Measurements from ENCODE around the gene GNRHR.
A peak's percentile ranks its signal among the peaks of the same experiment; 100 is the strongest.

Gene GNRHR

DNA sequence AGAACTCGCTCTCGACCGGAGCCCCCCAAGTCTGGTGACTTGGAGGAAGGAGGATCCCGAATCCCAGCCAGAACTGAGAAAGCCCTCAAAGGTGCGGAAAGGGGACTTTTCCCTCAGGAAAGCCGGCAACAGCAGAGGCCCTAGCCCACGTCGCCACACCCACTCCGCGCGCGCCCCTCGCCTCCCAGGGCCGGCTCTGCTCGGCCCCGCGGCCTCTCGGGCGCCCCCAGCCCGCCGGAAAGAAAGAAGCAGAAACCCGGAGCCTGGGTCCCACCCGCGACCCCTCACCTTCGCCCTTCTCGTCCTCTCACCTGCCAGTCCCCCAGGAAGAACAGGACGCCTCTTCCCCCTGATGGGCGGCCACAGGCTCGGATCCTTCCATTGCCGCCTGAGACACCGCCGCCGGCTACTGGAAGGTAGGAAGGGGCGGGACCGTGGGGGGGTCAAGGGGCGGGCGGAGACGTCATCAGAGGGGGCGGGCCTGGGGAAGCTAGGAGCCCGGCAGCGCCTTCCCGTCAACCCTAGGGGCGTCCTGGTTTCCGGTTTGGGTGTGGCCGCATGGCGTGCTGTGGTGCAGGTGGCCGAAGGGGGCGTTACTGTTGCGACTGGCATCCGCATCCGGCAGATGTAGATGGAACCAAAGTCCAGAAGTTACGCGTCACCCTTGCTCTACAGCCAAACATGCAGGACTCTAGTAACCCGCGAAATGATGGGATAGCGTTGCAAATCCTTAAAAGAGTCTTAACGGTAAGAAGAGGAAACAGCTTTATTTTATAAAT is 53.3 kb downstream of the GNRHR start, which contains the start of gene UBA6:
Gene UBA6 (minus strand): TSS at position 418 of the 779 bp plus-strand sequence. CDS start 36 bp downstream, at position 382.
- Histone ChIP-seq H3K27ac (ENCODE audit: low read length) (no peak within 1 kb of the TSS), H3K9me3 (ENCODE audit: control insufficient read depth, insufficient read depth, low read length) (no peaks in the 10 kb centered on the region), H3K4me1 (ENCODE audit: control insufficient read depth, insufficient read depth, low read length) (no peaks in the 10 kb centered on the region; the same call in 1 of the 2 replicates), H3K4me3 (ENCODE audit: low read length) (peak within 1 kb of the TSS; percentile 89), H3K36me3 (ENCODE audit: control insufficient read depth, insufficient read depth, low read length) (no peaks in the 10 kb centered on the region; the same call in 1 of the 2 replicates), H3K27me3 (ENCODE audit: control insufficient read depth, insufficient read depth, low read length) (no peaks in the 10 kb centered on the region)
- WGBS (ENCODE audit: insufficient coverage, insufficient read length): no CpG with 5 or more reads among the region's 57 CpGs
- DNase-seq (ENCODE audit: low read depth, low spot score): peak; percentile 91

GRCh38 chr4:67700116-67700737 is 54.0 kb downstream of the GNRHR start:
- no peak for DNase-seq (ENCODE audit: low read depth, low spot score)
- H3K4me1 ChIP-seq (ENCODE audit: control insufficient read depth, insufficient read depth, low read length): no peaks in the 10 kb centered on the region; the same call in 1 of the 2 replicates
- no CpG with 5 or more reads among the region's 11 CpGs for WGBS (ENCODE audit: insufficient coverage, insufficient read length)
- no peak overlapping the region for H3K27ac ChIP-seq (ENCODE audit: low read length)
- H3K27me3 ChIP-seq (ENCODE audit: control insufficient read depth, insufficient read depth, low read length): no peaks in the 10 kb centered on the region
- no peaks in the 10 kb centered on the region; the same call in 1 of the 2 replicates for H3K36me3 ChIP-seq (ENCODE audit: control insufficient read depth, insufficient read depth, low read length)
- H3K9me3 ChIP-seq (ENCODE audit: control insufficient read depth, insufficient read depth, low read length): no peaks in the 10 kb centered on the region
- H3K4me3 ChIP-seq (ENCODE audit: low read length): peak overlapping the region; percentile 89; the same call in 1 of the 2 replicates

- no peak overlapping the region for H3K4me3 ChIP-seq (ENCODE audit: low read length)
- H3K27me3 ChIP-seq (ENCODE audit: control insufficient read depth, insufficient read depth, low read length): no peaks in the 10 kb centered on the region
- no peaks in the 10 kb centered on the region; the same call in 1 of the 2 replicates for H3K36me3 ChIP-seq (ENCODE audit: control insufficient read depth, insufficient read depth, low read length)
- DNase-seq (ENCODE audit: low read depth, low spot score): no peak
- H3K4me1 ChIP-seq (ENCODE audit: control insufficient read depth, insufficient read depth, low read length): no peaks in the 10 kb centered on the region; the same call in 1 of the 2 replicates
- no peak overlapping the region for H3K27ac ChIP-seq (ENCODE audit: low read length)
- WGBS (ENCODE audit: insufficient coverage, insufficient read length): no CpG with 5 or more reads among the region's 18 CpGs
- H3K9me3 ChIP-seq (ENCODE audit: control insufficient read depth, insufficient read depth, low read length): no peaks in the 10 kb centered on the region
Measured at GRCh38 chr4:67699603-67700002, 54.6 kb downstream of the GNRHR start.

DNA sequence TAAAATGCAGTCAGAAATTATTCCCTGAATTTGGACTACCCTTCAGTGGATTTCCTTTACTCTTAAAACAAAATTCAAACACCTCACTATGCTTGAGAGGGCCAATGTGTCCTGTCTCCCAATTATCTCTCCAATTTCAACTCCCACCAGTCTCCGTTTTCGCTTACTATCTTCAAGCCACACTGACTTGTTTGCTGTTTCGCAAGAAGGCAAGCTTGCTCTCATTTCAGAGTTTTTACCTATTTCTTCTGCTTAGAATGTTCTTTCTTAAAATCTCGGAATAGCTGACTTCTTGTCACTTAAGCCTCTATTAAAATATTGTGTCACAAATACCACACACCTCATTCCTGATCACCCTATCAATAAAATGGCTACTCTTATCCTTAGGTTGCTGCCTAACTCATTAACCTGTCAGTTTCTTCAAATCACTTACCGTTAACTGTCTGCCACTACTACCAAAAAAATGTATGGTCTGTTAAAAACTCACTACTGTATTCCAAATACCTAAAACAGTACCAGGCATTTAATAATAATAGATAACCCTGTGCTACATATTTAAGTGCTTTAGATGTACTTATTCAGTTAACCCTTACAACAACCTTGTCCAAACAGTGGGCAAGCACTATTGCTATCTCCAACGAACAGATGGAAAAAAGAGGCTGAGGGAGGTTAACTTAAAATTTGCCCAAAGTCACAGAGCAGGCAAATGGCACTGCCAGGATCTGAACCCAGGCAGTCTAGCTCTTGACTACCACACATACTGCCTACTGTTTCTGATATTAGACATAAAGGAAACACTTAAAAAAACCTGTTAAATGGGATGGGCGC is 56.1 kb downstream of the GNRHR start:
- Histone ChIP-seq H3K36me3 (ENCODE audit: control insufficient read depth, insufficient read depth, low read length) (no peaks in the 10 kb centered on the region; the same call in 1 of the 2 replicates), H3K9me3 (ENCODE audit: control insufficient read depth, insufficient read depth, low read length) (no peaks in the 10 kb centered on the region), H3K27me3 (ENCODE audit: control insufficient read depth, insufficient read depth, low read length) (no peaks in the 10 kb centered on the region), H3K4me3 (ENCODE audit: low read length) (no peak overlapping the region), H3K4me1 (ENCODE audit: control insufficient read depth, insufficient read depth, low read length) (no peaks in the 10 kb centered on the region; the same call in 1 of the 2 replicates), H3K27ac (ENCODE audit: low read length) (no peak overlapping the region)
- no CpG with 5 or more reads among the region's 7 CpGs for WGBS (ENCODE audit: insufficient coverage, insufficient read length)
- DNase-seq (ENCODE audit: low read depth, low spot score): no peak

DNA sequence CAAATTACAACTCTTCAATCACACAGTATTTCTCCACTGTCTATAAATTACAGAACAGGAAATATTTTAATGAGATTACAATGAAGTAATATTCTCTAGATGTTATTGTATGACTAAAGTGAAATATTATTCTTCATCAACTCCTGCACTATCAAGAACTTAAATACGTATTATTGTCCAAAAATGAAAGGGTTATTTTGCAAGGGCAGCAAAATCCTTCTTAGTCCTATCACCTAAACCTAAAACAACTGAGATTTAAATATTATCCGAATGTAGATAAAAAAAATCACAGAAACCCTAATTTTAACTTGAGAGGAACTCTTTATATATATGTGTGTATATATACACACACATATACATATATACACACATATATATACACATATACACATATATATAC is 58.1 kb downstream of the GNRHR start:
- Histone ChIP-seq H3K27ac (ENCODE audit: low read length) (no peak overlapping the region), H3K4me3 (ENCODE audit: low read length) (no peak overlapping the region), H3K27me3 (ENCODE audit: control insufficient read depth, insufficient read depth, low read length) (no peaks in the 10 kb centered on the region), H3K4me1 (ENCODE audit: control insufficient read depth, insufficient read depth, low read length) (no peaks in the 10 kb centered on the region; the same call in 1 of the 2 replicates), H3K9me3 (ENCODE audit: control insufficient read depth, insufficient read depth, low read length) (no peaks in the 10 kb centered on the region), H3K36me3 (ENCODE audit: control insufficient read depth, insufficient read depth, low read length) (no peaks in the 10 kb centered on the region; the same call in 1 of the 2 replicates)
- no CpG with 5 or more reads among the region's 2 CpGs for WGBS (ENCODE audit: insufficient coverage, insufficient read length)
- no peak for DNase-seq (ENCODE audit: low read depth, low spot score)

DNA sequence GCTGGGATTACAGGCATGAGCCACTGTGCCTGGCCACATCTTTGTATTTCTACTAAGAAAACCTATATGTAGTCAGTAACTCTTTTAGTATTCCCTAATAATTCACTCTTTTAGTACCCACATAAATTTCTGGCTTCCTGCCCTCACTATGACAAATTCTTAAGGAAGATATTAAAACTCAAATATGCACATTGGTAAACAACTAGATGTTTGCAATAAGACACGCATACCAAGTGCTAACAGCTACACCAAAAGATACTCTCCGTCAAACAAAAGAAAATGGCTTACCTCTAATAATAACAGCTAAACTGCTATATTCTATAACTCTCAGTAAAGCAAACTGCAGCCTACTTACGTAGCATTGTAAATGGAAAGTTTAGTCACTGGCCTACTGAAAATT is 59.5 kb downstream of the GNRHR start:
- DNase-seq (ENCODE audit: low read depth, low spot score): no peak
- H3K9me3 ChIP-seq (ENCODE audit: control insufficient read depth, insufficient read depth, low read length): no peaks in the 10 kb centered on the region
- no peak overlapping the region for H3K27ac ChIP-seq (ENCODE audit: low read length)
- no peaks in the 10 kb centered on the region; the same call in 1 of the 2 replicates for H3K36me3 ChIP-seq (ENCODE audit: control insufficient read depth, insufficient read depth, low read length)
- no peaks in the 10 kb centered on the region for H3K27me3 ChIP-seq (ENCODE audit: control insufficient read depth, insufficient read depth, low read length)
- H3K4me1 ChIP-seq (ENCODE audit: control insufficient read depth, insufficient read depth, low read length): no peaks in the 10 kb centered on the region
- H3K4me3 ChIP-seq (ENCODE audit: low read length): no peak overlapping the region
- WGBS (ENCODE audit: insufficient coverage, insufficient read length): no CpG with 5 or more reads among the region's 3 CpGs

DNA sequence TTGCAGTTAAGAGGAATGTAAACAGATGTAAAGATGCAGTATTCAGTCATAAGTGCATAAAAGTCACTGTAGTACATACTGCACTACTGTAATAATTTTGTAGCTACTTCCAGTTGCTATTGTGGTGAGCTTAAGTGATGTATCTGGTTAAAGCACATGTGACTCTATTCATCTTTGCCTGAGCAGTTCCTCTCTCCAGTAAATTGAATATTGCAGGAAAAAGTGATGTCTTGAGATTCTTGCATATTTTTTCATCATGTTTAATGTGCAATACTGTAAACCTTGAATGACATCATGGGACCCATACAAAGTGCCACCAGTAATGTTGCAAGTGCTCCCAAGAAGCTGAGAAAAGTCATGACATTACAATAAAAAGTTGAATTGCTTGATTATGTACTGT is 62.9 kb downstream of the GNRHR start:
- H3K36me3 ChIP-seq (ENCODE audit: control insufficient read depth, insufficient read depth, low read length): no peaks in the 10 kb centered on the region; the same call in 1 of the 2 replicates

More for the DNA sequence above, 62.9 kb downstream of the GNRHR start:
- no peak overlapping the region for H3K4me3 ChIP-seq (ENCODE audit: low read length)
- no peak for DNase-seq (ENCODE audit: low read depth, low spot score)
- no peaks in the 10 kb centered on the region for H3K9me3 ChIP-seq (ENCODE audit: control insufficient read depth, insufficient read depth, low read length)
- H3K27me3 ChIP-seq (ENCODE audit: control insufficient read depth, insufficient read depth, low read length): no peaks in the 10 kb centered on the region
- H3K27ac ChIP-seq (ENCODE audit: low read length): no peak overlapping the region
- no peaks in the 10 kb centered on the region for H3K4me1 ChIP-seq (ENCODE audit: control insufficient read depth, insufficient read depth, low read length)
